Eye (tissue), 1 donor: ENCODE results near the gene SLC16A10.
"Not testable (repeated sequence)": the region's sequence is repeated elsewhere in the genome, so short reads cannot be mapped to it uniquely, and the experiment has no call there.

Experiments
- DNase-seq: peaks from one replicate; pipeline ENCODE4 v3.0.0-alpha.2; 2015

Gene SLC16A10

DNA sequence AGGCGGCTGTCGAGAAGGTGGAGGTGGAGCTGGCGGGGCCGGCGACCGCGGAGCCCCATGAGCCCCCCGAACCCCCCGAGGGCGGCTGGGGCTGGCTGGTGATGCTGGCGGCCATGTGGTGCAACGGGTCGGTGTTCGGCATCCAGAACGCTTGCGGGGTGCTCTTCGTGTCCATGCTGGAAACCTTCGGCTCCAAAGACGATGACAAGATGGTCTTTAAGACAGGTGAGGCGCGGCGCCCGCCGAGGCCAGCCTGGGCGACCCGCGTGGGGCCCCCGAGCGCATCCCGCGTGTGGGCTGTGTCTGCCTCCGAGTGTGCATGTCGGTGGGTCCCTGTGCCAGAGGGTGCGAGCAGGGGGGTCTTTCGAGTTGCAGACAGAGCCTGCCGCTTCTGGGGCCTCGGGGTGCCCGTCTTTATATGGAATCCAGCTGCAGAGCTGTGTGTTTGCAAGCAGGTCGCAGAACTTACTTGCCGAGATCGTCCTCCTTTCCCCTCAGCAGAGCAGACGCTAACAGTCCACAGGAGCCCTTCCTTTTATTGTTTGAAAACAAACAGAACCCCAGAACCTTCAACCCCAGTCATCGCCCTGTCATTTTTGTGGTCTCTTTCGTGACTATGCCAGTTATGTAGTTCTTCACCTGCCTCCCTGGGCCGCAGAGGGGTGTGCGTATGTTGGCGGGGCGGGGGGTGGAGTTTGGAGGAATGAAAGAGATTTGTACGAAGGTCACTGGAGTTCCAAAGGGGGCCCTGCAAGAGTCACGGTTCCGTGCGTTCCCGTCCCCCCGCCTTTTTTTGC, 766 bp downstream of the SLC16A10 start:
- peak; percentile 62 for DNase-seq

DNA sequence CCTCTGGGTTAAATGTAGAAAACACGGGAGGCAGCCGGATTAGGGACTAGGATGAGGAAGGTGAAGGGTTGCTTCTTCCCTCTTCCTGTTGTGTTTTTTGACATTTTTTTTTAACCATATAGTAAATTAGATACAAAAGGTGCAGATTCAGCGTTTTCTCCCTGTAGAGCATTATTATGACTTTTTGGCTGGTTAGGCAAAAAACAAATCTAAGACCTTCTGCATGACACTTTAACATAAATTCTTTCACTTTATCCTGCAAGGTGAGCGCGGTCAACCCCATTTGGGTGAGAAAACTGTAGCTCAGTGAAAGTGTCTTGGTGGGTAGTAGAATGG, 1.3 kb downstream of the SLC16A10 start:
- no peak for DNase-seq

DNA sequence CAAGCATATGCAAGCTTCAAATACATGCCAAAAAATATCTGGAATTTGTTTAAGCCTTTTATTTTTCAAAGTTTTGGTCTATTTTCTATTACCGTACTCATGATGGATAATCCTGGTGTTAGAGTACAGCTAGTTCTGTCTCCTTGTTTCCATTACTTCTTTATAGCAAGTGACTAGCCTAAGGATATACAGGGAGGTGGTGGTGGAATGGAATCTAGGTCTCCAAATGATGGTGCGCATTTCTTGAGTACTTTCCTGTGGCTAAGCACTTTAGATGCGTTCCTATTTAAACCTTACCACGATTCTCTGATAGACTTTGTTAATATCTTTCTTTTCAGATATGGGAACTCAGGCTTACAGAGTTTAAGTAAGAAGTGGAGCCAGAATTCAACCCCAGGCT, 3.5 kb downstream of the SLC16A10 start:
- DNase-seq = no peak

DNA sequence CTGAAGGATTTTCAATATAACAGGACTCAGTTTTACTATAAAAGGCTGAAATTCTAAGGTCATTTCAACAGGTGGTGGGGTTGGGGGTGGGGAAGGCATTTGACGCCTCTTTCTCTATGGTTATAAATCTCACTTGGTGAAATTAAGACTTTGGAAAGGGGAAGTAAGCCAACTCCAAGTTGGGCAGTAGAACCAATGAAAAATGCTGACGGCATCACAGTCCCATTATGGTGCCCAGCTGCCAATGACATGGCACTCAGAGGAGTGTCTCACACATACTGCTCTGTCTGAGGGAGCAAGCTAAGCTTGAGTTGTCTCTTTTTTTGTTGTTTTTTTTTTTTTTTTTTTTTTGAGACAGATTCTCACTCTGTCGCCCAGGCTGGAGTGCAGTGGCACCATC, 4.7 kb downstream of the SLC16A10 start:
- no peak for DNase-seq

DNA sequence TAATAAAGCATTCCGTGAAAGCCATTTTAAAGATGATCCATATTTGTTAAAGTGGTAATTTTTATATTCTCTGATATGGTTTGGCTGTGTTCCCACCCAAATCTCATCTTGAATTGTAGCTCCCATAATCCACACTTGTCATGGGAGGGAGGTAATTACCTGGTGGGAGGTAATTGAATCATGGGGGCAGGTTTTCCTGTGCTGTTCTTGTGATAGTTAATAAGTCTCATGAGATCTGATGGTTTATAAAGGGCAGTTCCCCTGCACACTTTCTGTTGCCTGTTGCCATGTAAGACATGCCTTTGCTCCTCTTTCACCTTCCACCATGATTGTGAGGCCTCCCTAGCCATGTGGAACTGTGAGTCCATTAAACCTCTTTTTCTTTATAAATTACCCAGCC, 8.2 kb downstream of the SLC16A10 start:
- not testable (repeated sequence) for DNase-seq

DNA sequence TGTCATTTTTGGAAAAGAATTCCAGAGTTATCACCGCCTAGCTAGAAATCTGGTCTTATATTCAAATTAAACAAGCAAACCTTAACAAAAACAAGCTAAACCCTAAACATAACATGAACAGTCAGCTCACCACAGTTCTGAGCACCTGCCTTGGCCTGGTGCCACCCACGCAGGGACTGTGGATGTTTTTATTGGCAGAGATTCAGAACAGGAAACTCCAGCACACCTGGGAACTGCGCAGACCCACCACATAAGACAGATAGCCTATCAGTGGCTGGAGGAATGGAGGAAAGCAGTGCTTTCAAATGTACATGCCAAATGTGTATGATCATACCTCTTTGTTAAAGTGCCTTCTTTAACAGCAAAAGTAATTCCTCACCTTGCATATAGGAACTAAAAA, 8.9 kb downstream of the SLC16A10 start:
- DNase-seq = peak; percentile 20

DNA sequence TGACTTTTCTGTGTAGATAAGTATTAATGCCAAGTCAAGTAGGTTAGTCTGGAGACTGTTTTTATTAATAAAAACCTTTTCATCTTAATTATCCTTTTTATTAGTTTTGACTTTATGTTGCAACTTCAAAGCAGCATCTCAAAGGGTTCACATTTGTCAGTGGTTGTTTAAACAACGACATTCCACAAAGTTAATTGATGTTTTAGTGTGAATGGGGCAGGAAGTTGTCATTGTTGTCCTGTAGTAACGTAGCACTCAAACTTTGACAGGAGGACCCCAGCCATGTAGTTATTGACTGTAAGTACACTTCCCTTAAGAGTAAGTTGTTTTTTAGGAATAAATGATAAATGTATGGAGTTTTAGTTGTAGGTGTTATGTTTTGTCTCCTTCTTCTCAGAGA, 11.3 kb downstream of the SLC16A10 start:
- DNase-seq = no peak

DNA sequence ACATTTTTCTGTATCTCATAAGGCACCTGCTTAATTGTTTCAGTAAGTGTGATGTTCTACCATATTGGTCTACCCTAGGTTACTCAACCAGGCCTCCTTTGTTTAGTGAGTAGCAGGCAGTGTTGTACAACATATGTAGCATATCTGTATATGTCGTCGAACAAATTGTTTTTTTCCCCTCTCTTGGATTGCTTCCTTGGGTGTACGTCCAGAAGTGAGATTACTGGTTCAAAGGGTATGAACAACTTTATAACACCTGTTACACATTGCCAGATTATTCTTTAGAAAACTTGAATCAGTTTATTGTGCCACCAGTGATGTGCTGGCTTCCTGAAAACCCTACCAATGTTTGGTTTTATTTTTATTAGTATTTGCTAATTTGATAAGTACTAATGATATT, 14.7 kb downstream of the SLC16A10 start:
- no peak for DNase-seq

DNA sequence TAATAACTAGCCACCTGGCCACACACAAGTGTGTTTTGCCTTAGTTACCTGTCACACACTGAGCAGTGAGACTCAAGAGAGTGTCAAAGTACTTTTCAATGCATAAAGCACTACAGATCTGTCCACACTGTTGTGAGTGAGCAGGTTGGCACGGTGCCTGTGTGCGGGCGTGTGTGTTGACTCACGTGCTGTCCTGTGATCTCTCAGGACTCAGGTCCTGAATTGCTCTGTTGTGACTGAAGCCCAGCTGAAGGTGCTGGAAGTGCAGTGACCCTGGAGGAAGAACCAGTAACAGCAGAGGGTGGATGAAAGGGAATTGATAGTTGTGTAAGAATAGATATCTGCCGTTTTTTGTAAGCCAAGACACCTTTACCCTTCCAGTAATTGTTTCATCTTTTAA, 18.3 kb downstream of the SLC16A10 start:
- peak; percentile 13 for DNase-seq

DNA sequence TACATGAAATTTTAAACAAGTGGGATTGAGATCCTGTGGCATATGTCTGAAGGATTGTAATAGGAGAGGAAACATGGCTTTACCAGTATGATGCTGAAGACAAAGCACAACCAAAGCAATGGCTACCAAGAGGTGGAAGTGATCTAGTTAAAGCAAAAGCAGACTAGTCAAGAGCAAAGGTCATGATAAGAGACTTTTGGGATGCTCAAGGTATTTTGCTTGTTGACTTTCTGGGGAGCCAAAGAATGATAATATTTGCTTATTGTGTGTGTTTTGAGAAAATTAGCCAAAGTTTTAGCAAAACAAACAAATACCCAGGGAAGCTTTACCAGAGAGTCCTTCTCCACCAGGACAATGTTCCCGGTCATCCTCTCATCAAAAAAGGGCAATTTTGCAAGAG, 20.3 kb downstream of the SLC16A10 start:
- DNase-seq = no peak

DNA sequence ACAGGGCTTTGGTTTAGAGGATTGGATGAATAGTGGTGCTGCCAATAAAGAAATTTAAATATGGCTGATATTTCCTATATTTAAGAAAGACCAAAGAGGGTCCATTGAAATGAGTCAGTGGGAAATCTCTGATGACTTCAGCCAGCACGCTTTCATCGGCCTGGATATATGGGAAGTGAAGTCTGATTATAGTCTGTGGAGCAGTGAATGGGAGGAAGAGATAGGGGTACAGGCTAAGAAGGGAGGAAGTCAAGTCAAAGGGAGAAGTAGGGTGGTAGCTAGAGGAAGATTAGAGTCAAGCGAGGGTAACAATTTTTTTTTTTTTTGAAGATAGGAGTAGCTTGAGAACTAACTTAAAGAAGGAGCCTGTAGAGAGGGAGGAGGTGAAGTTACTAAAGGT, 22.7 kb downstream of the SLC16A10 start:
- DNase-seq = no peak

DNA sequence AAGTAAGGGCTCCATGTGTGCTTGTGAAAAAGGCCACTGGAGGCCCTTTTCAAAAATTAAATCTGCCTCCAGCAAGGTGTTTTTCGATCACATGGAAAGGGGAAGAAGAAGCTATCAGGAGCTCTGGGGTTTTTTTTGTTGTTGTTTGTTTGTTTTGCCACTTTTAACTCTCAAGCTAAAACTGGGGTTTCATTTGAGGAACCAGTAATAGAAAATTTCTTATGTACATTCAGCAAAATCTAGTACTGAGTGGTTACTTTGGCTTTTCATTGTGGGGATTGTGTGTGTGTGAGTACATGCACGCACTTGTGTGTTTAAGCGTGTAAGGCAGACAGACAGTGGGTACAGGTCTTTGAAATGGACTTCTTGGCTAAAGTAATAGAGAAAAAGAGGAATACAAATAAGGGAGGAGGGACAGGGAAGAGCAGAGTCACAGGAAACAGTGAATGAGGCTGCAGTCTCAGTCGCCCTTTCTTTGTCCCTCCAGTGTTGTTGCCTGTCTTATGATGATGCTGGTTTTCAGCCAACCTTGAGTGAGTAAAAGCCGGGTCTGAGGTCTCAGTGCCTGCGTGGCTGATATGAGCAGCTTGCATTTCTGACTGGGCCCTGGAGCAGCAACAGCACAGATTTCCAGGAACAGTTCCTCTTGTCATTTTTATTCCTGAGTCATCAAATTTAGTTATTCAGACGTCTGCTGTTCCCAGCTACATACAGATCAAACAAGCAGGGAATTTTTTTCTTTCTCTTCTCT, 26.2 kb downstream of the SLC16A10 start:
- peak; percentile 23 for DNase-seq

DNA sequence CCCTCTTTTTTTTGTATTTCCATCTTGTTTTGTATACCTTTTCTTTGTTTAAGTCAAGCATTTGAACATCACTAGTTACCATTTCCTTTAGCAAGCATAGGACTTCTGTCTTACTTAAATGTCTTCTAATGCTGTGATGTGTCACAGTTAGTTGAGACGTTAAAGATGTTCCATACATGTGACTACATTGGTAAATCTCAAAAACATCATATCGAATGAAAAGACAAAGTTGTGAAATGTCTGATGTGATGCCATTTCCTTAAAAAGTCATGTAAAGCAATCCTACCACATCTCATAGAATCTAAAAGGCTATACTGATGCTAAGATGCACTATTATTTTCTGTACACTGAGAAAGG, 26.8 kb downstream of the SLC16A10 start:
- DNase-seq = no peak

DNA sequence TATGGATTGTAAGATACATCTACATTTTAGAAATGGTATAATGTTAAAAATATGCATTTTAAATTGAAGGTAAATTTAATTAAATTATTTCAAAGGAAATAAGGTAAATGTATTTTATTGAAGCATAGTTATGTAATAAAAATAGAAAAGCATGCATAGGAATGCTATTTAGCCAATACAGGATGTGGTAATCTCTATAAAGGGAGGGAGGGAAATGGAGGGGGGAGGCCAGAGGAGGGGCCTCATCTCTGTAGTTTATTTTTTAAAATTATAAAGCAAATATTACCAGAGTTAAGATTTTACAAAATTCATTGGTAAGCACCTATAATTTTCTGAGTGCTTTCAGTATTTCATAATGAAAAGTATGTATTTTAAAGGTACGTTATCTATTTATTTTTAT, 27.2 kb downstream of the SLC16A10 start:
- no peak for DNase-seq

DNA sequence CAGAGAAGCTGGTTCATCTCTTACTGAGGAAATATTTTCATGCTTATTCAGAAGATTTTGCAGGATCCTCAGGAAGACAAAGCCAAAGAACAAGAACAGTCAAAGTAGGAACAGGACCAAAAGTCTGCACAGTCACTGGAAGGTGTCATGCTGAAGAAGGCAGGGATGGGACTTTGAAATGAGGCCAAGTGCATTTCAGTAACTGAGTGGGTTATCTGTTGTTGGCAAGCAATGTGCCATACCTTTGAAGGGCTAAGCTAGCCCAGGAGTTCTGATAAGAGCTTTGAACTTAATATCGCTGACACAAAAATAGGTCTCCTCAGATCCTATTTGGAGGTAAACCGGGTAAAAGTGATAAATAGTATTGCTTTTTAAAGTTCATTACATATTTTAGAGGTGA, 31.5 kb downstream of the SLC16A10 start:
- DNase-seq = no peak

DNA sequence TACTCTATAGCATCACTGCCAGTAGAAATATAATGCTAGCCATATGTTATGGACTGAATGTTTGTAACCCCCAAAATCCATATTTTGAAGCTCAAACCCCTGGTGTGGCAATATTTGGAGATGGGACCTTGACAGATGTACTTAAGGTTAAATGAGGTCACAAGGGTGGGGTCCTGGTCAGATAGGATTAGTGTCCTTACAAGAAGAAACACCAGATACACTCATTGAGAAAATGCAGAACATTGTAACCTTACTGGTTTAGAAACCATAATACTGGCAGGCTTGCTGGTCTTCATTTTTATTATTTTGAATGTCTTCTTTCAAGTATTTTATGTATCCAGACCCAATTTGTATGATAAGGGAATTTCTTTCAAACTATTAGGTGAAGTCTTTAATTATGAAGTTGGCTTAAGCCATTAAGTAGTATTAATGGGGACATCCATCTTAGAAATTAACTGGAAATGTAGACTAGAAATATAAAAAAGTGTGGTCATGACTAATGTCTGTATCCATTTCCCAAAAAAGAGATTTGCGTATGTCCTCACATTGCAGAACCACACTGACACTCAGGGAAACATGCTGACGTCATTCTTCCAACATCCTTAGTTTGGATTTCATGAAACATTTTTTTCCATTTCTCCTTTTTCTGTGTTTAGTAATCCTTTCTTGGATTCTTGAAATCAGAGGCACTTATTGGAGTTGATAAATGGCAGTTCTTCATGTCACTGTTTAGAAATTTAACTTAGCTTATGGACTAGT, 32.4 kb downstream of the SLC16A10 start:
- no peak for DNase-seq

DNA sequence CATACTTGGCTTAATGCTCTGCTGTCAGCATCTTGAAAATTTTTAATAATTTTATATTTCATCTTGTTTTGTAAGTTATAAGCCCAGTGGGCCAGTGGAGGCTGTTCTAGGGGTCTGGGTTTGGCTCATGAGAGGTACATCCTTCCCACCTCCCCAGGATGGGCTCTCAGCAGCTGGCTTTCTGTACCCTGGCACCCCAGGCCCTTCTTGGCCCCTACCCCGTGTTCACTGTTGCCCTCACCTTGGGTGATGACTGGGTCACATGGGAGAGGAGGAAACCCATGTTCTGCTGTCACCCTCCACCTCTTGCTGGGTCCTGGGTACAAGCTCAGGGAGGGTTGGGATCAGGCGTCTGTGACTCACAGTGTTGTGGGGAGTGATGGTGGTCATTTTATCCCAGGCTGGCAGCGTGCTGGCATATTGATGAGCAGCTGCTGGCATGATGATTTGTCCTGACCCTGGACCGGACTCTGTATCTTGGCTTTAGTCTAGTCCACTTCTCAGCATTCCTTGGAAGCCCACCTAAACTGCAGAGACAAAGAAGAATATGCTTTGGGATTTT, 34.6 kb downstream of the SLC16A10 start:
- DNase-seq = no peak

DNA sequence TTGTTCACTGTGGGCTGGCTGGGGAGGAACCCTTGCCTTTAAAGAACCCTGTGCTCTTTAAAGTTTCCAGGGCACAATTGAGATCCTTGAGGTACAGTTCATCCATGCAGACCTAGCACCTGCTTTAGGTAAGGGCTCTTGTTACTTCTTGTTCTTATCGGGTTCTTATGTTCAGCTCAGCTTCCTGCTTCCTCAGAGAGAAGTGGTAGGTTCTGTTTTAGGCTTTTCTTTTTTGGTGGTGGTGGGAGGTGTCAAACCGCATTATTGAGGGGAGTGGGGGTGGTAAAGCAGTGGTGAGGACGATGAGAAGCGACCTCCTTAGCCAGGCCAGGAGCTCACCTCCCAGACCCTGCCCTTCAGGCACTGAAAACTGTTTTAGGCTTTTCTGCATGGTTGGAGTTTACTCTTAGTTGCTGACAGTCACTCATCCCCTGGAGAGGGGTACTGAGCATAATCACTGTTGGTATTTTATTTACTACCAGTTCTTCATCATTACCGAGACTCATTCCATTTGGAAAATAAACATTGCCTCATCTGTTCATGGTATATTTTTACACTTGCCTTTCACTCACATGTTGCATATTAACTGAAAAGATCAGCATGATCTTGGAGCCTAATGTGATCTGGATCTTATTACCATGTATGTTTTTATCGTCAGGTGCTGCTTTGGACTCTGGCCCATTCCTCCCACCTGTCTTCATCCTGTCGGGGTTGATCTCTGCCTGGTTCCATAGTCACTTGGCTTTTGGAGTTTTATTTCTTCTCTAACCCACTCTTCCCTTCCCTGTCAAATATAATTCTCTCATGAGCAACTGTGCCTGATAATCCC, 35.4 kb downstream of the SLC16A10 start:
- DNase-seq = no peak

DNA sequence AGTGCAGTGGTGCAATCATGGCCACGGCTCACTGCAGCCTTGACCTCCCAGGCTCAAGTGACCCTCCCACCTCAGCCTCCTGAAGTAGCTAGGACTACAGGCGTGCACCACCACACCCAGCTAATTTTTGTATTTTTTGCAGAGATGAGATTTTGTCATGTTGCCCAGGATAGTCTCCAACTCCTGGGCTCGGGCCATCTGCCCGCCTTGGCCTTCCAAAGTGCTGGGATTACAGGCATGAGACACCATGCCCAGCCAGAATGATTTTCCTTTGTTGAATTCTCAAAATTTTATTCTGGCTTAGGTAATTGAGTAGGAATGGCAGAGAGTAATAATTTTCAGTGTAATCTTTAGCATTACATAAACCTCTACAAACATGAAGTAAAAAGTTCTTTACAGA, 37.1 kb downstream of the SLC16A10 start:
- no peak for DNase-seq

DNA sequence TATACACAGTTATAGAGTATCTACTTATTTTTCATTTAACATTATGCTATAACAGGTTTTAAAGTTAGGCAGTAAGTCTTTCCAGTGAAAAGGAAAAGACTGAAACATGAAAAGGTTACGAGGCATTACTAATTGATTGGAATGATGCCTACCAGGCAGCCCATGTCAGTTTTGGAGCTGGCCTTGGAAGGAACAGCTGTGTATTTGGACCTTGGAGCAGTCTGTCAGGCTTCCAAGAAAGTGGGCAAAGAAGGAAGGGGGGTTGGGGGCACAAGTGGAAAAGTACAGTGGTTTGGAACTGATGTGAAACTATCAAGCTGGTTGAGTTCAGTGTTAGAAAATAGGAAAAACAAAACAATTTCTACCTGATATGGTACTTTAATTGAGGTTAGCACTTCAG, 41.7 kb downstream of the SLC16A10 start:
- DNase-seq = peak; percentile 43

DNA sequence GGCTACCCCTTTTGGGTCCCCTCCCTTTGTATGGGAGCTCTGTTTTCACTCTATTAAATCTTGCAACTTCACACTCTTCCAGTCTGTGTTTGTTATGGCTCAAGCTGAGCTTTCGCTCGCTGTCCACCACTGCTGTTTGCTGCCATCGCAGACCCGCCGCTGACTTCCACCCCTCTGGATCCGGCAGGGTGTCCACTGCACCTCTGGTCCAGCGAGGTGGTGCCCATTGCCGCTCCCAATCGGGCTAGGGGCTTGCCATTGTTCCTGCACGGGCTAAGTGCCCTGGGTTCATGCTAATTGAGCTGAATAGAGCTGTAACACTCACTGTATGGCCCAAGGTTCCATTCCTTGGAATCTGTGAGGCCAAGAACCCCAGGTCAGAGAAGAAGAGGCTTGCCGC, 43.7 kb downstream of the SLC16A10 start:
- not testable (repeated sequence) for DNase-seq

DNA sequence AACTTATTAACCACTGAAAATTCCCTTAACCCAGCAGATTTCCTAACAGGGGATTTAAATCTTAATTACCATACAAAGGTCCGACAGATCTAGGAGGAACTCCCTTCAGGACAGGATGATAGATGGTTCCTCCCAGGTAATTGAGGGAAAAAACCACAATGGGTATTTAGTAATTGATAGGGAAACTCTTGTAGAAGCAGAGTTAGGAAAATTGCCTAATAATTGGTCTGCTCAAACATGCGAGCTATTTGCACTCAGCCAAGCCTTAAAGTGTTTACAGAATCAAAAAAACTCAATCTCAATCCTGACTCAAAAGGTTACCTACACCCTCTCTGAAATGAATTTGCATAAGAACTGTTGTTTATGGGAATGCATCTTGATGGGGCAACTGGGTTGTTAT, 45.4 kb downstream of the SLC16A10 start:
- DNase-seq = not testable (repeated sequence)
